Left lung (tissue), 10 donors: ENCODE measurements around the gene DGKQ. TPM values are rescaled to one million over a fixed set of nuclear protein-coding genes. Genes with fewer than 3 reads are reported as not detected.
A peak's percentile ranks its signal among the peaks of the same experiment; 100 is the strongest.
"Not testable (repeated sequence)": the region's sequence is repeated elsewhere in the genome, so short reads cannot be mapped to it uniquely, and the experiment has no call there.

Experiments
- ATAC-seq: fragments of 200-7000 bp; cut with Tn5 transposase; one replicate; pipeline ENCODE4 v1.9.1; 2020; ENCODE audit warnings: moderate library complexity
- DNase-seq, 4 donors: peaks; one replicate each; pipeline ENCODE4 v3.0.0-alpha.2; 2013 to 2020
- H3K27ac ChIP-seq, 2 donors: fragments of 200-600 bp; sonication (generic) in 1 of 2; one replicate each; pipeline versions ENCODE4 v1.5.0 to v1.8.0; 2020 to 2021
- H3K27me3 ChIP-seq, 2 donors: fragments of 200-600 bp; sonication (generic) in 1 of 2; one replicate each; pipeline versions ENCODE4 v1.5.0 to v1.8.0; 2020 to 2021
- H3K36me3 ChIP-seq, 2 donors: fragments of 200-600 bp; sonication (generic) in 1 of 2; one replicate each; pipeline versions ENCODE4 v1.5.0 to v1.8.0; 2020 to 2021
- H3K4me1 ChIP-seq, 2 donors: fragments of 200-600 bp; one replicate each; pipeline ENCODE4 v1.8.0; 2021
- H3K4me3 ChIP-seq, 2 donors: fragments of 200-600 bp; sonication (generic) in 1 of 2; one replicate each; pipeline versions ENCODE4 v1.5.0 to v1.8.0; 2020 to 2021; ENCODE audit warnings: mild to moderate bottlenecking in 1 of 2
- H3K9me3 ChIP-seq, 2 donors: fragments of 200-600 bp; sonication (generic) in 1 of 2; one replicate each; pipeline versions ENCODE4 v1.5.0 to v1.8.0; 2020 to 2021
- intact Hi-C, 2 donors: fragments of 100-400 bp; cut with DNase I; formaldehyde crosslinking; loops; one replicate each; pipeline versions ENCODE4 v1.11.2 to v1.14.2; 2022
- polyA plus RNA-seq, 6 donors: library from polyadenylated mRNA; unstranded; fragments of 120-200 nt; gene quantifications; one replicate each; pipeline ENCODE4 v1.2.1, GENCODE V29; 2013; ENCODE audit not compliant: insufficient read length in 6 of 6
- total RNA-seq, 2 donors: library from RNA; stranded (reverse); fragmentation: NEBNext Ultra II Directional; extraction: Animal tissue kit (Norgen Biotek cat#: 25700); gene quantifications; one replicate each; pipeline ENCODE4 v1.2.1, GENCODE V29; 2021
- TF ChIP-seq, protein P1 (sequence below), 2 donors: fragments of 200-600 bp; sonication (generic) in 1 of 2; IDR thresholded peaks; one replicate each; pipeline versions ENCODE4 v1.5.0 to v1.8.0; 2021; ENCODE audit warnings: antibody characterized with exemption in 2 of 2
- donor health status: DM: no; HTN: yes; CAD: no.
- donor health status: DM: no; HTN: no; CAD: no.

DGKQ gene
- total and polyA plus RNA-seq, 8 donors = 5.0 to 19.8 (median 6.7) TPM

DNA sequence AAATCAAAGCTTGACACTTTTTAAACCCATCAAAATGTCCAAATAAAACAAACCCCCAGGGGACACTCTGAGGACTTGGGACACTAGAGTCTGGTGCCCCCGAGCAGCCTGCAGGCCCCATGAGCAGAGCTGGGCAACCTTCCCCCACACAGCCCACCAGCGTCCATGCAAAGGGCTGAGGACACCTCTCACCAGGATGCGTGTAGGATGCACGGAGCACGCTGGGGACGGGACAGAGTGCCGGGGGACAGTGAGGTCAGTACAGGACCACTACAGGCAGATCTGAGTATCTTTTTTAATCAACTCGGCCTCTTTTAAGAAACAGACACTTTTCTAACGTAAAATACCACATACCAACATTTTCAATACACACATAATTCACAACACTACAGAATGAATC, 48.2 kb downstream of the DGKQ start:
- DNase-seq (peak in 2 of 4 donors; percentile 28 to 69), ATAC-seq (no peak)
- no peaks in the 10 kb centered on the region for H3K9me3 ChIP-seq
- intact Hi-C loops = no loop called here
- TF ChIP-seq, protein P1, sequence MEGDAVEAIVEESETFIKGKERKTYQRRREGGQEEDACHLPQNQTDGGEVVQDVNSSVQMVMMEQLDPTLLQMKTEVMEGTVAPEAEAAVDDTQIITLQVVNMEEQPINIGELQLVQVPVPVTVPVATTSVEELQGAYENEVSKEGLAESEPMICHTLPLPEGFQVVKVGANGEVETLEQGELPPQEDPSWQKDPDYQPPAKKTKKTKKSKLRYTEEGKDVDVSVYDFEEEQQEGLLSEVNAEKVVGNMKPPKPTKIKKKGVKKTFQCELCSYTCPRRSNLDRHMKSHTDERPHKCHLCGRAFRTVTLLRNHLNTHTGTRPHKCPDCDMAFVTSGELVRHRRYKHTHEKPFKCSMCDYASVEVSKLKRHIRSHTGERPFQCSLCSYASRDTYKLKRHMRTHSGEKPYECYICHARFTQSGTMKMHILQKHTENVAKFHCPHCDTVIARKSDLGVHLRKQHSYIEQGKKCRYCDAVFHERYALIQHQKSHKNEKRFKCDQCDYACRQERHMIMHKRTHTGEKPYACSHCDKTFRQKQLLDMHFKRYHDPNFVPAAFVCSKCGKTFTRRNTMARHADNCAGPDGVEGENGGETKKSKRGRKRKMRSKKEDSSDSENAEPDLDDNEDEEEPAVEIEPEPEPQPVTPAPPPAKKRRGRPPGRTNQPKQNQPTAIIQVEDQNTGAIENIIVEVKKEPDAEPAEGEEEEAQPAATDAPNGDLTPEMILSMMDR (IDR thresholded peaks at IDR 0.05) = no peak
- H3K4me3 ChIP-seq = no peak overlapping the region
- no peaks in the 10 kb centered on the region for H3K36me3 ChIP-seq
- peaks cover 3 to 90% of the 10 kb centered on the region in 2 donors for H3K4me1 ChIP-seq
- H3K27me3 ChIP-seq = no peaks in the 10 kb centered on the region
- H3K27ac ChIP-seq = no peak overlapping the region

DNA sequence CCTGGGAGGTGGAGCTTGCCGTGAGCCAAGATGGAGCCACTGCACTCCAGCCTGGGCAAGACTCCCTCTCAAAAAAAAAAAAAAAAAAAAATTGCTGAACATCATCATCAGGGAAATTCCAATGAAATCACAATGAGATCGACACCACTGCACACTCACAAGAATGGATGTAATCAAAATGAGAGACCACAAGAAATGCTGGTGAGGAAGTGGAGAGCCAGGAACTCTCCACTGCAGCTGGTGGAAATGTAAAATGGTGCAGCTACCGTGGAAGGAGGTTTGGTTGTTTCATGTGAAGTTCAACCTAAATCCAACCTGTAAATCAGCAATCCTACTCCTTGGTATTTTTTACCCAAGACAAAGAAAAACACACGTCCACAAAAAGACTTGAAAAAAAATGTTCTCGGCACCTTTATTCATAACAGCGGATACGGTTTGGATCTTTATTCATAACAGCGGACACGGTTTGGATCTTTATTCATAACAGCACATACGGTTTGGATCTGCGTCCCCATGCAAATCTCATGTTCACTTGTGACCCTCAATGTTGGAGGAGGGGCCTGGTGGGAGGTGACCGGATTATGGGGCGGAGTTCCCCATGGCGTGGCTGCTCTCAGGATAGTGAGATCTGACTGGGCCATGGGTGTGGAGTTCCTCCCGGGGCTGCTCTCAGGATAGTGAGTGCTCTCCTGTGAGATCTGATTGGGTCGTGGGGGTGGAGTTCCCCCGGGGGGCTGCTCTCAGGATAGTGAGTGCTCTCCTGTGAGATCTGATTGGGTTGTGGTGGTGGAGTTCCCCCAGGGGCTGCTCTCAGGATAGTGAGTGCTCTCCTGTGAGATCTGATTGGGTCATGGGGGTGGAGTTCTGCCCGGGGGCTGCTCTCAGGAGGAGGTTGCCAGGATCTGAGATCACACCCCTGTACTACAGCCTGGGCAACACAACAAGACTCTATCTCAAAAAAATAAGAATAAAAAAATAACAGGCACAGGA, 49.0 kb downstream of the DGKQ start:
- Histone ChIP-seq H3K27ac (no peak overlapping the region), H3K4me1 (peaks cover 3 to 90% of the 10 kb centered on the region in 2 donors), H3K4me3 (no peak overlapping the region), H3K27me3 (no peaks in the 10 kb centered on the region), H3K9me3 (no peaks in the 10 kb centered on the region), H3K36me3 (no peaks in the 10 kb centered on the region)
- TF ChIP-seq, protein P1 (IDR thresholded peaks at IDR 0.05) = no peak
- DNase-seq = peak in 2 of 4 donors; percentile 32 to 34
- ATAC-seq = peak; percentile 57
- intact Hi-C loops = no loop called here

DNA sequence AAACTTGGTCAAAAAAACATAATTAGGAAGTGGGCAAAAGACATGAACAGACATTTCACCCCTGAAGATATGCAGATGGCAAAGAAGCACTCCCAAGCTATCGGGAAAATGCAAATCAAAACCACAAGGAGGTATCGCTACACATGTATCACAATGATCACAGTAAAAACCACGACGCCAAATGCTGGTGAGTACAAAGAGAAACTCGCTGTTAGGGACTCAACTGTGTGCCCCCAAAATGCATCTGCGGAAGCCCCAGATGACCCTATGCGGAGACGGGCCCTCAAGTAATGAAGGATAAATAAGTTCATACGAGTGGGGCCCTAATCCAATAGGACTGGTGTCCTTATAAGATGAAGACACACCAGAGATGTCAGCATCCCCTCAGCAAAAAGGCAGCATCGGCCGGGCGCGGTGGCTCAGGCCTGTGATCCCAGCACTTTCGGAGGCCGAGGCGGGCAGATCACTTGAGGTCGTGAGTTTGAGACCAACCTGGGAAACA, 51.5 kb downstream of the DGKQ start:
- Histone ChIP-seq H3K36me3 (no peaks in the 10 kb centered on the region), H3K4me3 (no peak overlapping the region), H3K9me3 (no peaks in the 10 kb centered on the region), H3K27me3 (no peaks in the 10 kb centered on the region), H3K4me1 (peaks cover 3 to 74% of the 10 kb centered on the region in 2 donors), H3K27ac (no peak overlapping the region)
- intact Hi-C loops = no loop called here
- DNase-seq = peak in 1 of 4 donors; percentile 49
- ATAC-seq = no peak
- TF ChIP-seq, protein P1 (IDR thresholded peaks at IDR 0.05) = no peak

DNA sequence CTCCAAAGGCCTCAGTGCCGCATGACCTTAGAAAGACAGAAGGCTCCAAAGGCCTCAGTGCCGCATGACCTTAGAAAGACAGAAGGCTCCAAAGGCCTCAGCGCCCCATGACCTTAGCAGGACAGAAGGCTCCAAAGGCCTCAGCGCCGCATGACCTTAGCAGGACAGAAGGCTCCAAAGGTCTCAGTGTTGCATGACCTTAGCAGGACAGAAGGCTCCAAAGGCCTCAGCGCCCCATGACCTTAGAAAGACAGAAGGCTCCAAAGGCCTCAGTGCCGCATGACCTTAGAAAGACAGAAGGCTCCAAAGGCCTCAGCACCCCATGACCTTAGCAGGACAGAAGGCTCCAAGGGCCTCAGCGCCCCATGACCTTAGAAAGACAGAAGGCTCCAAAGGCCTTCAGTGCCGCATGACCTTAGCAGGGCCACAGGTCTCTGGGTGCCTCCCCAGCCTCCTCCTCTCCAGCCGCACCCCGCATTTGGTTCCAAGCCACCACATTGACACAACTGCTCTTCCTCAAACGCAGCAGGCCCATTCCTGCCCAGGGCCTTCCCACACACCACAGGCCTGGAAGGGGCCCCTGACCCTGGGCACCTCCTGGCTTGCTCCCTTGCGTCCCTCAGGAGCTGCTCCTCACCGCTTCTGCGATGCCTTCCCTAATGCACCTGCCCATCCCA, 54.2 kb downstream of the DGKQ start:
- H3K9me3 ChIP-seq, H3K36me3 ChIP-seq, H3K27me3 ChIP-seq, intact Hi-C loops, H3K27ac ChIP-seq, H3K4me3 ChIP-seq, ATAC-seq: not testable (repeated sequence)
- peak in 2 of 4 donors; percentile 27 to 48 for DNase-seq
- H3K4me1 ChIP-seq = peaks cover 4 to 64% of the 10 kb centered on the region in 2 donors

DNA sequence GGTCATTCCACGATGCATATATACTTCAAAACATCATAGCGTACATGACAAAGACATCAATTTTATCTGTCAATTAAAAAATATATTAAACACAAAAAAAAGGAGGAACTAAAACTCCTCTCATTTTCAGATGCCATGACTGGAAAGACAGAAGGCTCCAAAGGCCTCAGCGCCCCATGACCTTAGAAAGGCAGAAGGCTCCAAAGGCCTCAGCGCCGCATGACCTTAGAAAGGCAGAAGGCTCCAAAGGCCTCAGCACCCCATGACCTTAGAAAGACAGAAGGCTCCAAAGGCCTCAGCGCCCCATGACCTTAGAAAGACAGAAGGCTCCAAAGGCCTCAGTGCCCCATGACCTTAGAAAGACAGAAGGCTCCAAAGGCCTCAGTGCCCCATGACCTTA, 54.8 kb downstream of the DGKQ start:
- intact Hi-C loops, H3K4me3 ChIP-seq, H3K36me3 ChIP-seq, DNase-seq, H3K27ac ChIP-seq, H3K27me3 ChIP-seq, ATAC-seq, H3K9me3 ChIP-seq: not testable (repeated sequence)
- peaks cover 4 to 59% of the 10 kb centered on the region in 2 donors for H3K4me1 ChIP-seq

DNA sequence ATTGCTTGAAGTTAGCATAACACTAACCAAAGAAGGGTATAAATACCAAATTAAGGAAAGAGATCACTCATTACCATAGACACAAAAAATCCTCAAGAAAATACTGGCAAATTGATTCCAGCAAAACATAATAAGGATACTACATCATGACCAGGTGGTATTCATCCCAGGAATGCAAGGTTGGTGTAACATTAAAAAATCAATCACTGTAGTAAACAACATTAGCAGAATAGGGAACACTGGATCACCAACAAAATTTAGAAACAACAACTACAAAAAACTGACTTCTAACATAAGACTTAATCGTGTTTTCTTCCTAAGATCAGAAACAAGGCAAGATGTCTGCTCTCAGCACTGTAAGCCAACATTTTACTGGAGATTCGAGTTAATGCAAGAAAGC, 55.4 kb downstream of the DGKQ start:
- no peak for DNase-seq
- TF ChIP-seq, protein P1 (IDR thresholded peaks at IDR 0.05) = no peak
- H3K27me3 ChIP-seq = no peaks in the 10 kb centered on the region
- no peak overlapping the region for H3K4me3 ChIP-seq
- H3K9me3 ChIP-seq = no peaks in the 10 kb centered on the region
- intact Hi-C loops = no loop called here
- peaks cover 4 to 57% of the 10 kb centered on the region in 2 donors for H3K4me1 ChIP-seq
- no peak for ATAC-seq
- peaks cover 0 to 3% of the 10 kb centered on the region in 2 donors for H3K36me3 ChIP-seq
- no peak overlapping the region for H3K27ac ChIP-seq
